ENCODE data around the gene PSMD8.
"Not testable (repeated sequence)": the region's sequence is repeated elsewhere in the genome, so short reads cannot be mapped to it uniquely, and the experiment has no call there.

PSMD8 gene

DNA sequence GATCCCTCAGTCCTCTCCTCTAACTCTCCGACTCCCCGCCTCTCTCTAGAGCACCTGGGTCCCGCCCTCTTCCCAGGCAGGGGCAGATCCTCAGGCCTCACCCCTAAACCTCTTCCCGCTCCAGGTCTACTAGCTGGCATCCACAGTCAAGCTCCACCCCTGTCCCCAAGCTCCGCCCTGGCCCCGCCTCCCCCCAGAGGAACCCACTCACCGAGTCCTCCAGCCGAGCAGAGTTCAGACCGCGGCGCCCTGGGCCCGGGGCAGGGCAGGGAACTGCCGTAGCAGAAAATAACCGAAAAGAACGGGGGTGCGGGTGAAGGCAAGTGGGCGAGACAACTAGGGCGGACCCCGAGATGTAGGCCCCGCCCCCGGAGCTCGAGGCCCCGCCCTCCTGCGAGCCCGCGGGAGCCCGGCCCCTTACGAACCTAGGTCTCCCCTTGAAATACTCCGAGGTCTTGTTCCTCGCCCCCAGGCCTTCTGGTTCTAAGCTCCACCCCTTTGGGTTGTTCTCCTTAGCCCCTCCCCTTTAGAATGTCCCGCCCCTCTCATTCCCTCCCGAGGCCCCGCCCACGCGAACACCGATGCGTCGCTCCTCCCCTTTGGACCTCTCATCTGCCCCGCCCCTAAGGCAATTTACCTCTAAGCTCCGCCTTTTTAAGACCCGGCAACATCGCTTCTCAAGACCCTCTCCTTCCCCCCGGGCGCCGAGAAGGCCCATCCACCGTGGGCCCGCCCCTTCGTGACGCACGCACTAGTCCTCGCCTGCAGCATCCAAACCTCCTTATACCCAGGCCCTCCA, 13.4 kb downstream of the PSMD8 start, which contains the start of gene GGN:
Gene GGN, minus strand, starts transcription at position 485 of the 799 bp plus-strand sequence. CDS start 773 bp downstream, outside the sequence.
- peak; percentile 66 for DNase-seq (ENCODE audit: low read depth)

DNA sequence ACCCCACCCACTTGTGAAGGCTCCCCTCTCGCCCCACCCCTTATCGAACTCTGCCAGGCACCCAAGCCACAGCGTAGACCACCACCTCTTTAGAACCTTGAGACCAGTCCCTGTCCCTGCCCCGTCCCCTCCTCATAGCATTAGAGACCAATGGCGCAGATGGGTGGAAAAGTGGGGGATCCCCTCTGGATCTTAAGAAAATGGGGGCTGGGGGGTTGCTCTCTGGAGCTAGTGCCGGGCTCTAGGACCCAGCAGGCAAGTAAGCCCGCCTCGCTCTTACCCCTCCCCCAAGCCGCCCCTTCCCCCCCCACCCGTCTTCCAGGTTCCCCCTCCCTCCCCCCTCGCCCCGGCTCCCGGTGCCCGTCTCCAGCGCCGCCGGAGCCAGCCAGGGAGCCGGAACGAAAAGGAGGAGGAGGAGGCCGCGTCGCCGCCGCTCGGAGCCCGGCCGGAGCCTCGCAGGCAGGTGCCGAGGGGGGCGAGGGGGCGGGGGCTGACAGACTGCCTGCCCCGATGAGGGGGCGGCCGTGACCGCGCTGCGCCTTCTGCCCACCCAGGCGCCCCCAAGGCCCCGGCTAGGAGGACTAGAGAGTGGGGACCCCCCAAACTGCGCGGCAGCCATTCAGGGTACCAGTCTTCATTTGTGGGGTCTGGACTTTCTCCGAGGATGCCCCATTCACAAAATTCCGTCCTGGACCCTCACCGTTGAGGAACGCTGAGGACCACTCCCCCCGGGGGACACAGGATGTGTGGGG, 14.2 kb downstream of the PSMD8 start, which contains the start of gene SPRED3:
Gene SPRED3, plus strand, starts transcription at position 349 of the 752 bp plus-strand sequence. CDS start 1,606 bp downstream, outside the sequence.
- DNase-seq (ENCODE audit: low read depth), result no peak

DNA sequence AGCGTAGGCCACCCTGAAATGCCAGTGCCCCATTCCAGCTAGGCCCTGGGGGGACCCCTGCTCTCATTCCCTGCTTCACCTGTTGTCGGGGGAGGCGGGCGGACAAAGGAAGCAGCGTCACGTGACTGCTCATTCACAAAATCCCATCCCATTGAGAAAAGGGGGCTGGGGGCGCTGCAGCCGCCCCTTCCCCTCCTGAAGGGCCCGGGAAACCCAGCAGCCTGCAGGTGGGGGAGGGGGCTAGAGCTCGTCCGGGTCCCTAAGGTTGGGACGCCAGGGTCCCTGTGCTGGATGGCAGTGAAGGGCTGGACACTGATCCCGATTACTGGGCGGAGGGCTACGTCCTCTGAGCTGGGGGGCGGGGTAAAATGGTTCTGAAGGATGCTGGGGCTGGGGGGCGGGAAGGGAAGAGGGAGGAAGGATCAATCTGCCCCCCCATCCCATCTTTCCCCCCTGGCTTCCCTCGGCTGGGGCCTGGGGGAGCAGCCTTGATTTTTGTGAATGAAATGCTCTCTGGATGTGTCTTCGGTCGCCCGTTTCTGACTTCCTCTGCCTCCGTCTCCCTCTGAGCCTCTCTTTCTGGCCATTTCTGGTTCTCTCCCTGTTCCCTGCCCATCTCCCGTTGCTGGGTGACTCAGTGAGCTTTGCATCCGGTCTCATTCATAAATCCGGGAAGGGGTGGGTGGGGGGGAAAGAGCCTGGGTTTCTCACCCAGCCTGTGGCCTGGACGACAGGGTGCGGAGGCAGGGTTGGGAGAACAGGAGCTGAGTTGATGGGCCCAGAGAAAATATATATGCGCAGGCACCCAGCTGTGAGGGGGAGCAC, 14.9 kb downstream of the PSMD8 start:
- DNase-seq (ENCODE audit: low read depth), result no peak

DNA sequence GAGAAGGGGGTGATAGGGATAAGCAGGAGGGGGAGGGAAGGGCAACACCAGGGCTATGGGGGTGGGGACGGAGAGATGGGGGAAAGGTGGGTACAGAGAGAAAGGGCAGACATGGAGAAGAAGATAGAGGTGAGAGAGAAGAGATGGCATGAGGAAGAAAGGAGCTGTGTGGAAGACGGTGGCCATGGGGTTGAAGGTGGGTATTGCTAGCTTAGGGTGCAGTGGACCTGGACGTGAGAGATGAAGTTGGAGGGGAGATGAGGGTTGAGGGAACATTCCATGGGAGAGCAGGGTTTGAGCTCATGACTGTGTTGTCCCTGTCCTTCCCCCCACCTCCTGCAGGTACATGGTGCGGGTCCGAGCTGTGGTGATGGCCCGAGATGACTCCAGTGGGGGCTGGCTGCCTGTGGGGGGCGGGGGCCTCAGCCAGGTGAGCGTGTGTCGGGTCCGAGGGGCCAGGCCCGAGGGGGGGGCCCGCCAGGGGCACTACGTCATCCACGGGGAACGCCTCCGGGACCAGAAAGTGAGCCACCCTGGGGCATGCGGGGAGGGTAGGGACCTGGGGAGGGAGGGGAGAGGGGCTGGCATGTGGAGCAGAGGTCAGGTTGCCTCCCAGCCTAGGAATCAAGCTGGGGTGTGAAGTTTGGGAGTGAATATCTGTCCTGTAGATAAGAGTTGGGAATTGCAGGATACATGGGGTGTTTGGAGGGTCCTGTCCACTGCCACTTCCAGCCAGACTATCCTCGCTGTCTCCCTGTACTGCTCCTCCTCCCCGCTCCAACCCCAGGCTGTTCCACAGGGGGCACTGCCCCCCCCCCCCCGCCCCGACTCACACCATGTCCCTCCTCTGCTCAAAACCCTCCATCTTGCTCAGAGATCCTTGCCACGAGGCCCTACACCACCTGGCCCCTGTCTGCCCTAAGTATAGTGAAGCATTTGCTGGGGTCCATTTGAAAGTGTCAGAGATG, 15.9 kb downstream of the PSMD8 start:
- no peak for DNase-seq (ENCODE audit: low read depth)

DNA sequence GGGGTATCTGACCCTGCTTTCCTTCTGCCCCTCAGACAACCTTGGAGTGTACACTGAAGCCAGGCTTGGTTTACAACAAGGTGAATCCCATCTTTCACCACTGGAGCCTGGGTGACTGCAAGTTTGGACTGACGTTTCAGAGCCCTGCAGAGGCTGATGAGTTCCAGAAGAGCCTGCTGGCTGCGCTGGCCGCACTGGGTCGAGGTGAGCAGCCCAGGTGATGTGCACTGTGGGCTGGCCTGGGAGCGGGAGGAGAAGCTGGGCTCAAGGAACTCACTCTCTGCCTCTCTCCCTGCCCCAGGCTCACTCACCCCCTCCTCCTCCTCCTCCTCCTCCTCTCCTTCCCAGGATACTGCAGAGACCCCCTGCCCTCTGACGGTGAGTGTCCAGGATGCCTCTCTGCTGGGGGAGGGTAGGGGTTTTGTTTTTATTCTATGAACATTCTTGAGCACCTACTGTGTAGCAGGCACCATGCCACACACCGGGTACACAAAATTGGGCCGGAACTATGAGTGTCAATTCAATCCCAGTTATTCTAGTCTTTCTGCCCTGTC, 17.6 kb downstream of the PSMD8 start:
- no peak for DNase-seq (ENCODE audit: low read depth)

DNA sequence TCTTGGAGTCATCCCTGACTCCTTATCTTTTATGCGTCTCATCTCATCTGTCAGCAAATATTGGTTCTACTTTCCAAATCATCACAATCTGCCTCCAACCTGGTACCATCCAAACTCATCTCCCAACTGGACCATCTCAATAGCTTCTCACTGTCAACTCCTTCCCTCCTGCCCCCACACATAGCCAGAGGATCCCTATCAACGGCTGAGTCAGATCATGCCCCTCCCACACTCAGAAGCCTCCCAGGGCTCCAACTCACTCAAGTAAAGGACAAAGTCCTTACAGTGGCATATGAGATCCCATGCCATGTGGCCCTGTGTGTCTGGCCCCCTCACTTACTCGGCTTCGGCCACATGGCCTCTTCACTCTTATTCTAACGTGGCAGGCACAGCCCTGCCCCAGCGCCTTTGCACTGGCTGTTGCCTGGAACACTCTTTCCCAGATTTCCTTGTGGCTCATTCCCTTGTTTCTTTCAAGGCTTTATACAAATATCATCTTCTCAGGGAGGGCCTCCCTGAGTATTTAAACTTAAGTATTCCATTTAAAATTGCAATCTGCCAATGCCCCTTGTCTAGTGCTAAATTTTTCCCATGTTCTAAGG, 18.4 kb downstream of the PSMD8 start:
- DNase-seq (ENCODE audit: low read depth), result no peak

DNA sequence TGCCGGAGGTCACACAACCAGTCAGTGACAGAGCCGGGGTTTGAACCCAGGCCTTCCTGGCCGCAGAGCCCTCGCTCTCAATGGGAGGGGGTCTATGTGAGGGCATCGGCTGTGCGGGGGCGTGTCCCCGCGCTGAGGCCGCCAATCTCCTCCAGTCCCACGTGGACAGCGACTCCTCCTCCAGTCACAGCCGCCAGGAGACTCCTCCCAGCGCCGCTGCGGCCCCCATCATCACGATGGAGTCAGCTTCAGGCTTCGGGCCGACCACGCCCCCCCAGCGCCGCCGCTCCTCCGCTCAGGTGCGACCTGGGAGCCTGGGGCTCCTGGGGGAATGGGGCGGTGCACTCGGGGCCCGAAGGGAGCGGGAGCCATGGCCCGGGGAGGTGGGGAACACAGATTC, 20.1 kb downstream of the PSMD8 start:
- DNase-seq (ENCODE audit: low read depth), result peak; percentile 60

DNA sequence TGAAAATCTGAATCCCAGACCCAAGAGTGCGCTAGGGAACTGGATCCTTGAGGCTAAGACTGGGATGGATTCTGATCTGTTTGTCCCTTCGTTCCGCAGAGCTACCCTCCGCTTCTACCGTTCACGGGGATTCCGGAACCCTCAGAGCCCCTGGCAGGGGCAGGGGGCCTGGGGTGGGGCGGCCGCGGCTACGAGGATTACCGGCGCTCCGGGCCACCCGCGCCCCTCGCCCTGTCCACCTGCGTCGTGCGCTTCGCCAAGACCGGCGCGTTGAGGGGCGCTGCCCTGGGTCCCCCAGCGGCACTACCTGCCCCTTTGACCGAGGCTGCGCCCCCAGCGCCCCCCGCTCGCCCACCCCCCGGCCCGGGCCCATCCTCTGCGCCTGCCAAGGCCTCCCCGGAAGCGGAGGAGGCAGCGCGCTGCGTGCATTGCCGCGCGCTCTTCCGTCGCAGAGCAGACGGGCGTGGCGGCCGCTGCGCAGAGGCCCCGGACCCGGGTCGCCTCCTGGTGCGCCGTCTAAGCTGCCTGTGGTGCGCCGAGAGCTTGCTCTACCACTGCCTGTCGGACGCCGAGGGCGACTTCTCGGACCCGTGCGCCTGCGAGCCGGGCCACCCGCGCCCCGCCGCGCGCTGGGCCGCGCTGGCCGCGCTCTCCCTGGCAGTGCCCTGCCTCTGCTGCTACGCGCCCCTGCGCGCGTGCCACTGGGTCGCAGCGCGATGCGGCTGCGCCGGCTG, 21.2 kb downstream of the PSMD8 start:
- no peak for DNase-seq (ENCODE audit: low read depth)

DNA sequence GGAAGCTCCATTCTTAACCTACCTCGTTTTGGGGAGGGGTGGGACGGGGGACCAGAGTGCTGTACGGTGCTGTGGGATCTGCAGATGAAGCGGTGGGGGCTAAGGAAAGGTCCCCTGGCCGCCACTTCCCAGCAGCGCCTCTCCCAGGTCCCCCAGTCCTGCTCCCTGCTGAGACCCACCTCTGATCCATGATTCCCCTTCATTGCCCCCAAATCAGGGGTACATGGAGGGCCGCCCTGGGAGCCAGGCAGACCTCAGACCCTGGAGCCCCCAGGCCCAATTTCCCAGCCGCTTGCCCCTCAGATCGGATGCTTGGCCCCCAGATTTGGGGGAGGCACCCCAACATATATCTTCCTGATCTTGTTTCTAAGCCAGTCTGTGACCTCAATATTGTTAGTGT, 24.7 kb downstream of the PSMD8 start:
- DNase-seq (ENCODE audit: low read depth), result no peak

DNA sequence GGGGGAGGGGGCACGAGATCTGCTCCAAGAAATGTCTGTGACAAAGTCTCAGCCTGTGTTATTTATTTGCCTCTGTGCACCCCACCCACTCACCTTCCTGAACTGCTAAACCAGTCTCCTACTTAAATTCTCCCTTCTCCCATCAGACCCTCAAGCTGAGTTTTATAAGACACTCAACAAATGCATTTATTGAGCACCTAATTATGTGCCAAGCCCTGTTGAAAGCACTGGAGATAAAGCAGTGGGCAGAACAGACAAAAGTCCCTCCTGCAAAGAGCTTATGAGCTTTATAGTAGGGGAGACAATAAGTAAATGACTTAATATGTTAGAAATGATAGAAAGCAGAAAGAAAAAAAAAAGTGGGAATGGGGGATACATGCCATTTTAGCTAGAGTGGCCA, 25.2 kb downstream of the PSMD8 start:
- DNase-seq (ENCODE audit: low read depth), result no peak

DNA sequence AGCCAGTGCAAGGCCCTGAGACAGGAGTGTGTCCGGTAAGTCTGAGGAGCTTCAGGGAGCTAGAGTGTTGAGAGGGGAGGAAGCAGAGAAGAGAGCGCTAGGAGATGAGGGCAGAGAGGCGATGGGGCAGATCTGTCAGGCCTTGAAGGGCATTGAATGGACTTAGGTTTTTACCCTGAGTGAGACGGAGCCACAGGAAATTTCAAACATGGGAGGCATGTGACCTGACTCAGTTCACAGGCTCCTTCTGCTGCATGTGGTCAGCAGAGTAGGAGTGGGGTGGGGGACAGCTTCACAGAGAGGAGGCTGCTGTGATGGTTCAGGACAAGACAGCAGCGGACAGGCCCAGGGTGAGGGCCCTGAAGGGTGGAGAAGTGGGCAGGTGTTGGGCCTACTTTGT, 26.0 kb downstream of the PSMD8 start:
- DNase-seq (ENCODE audit: low read depth), result no peak

DNA sequence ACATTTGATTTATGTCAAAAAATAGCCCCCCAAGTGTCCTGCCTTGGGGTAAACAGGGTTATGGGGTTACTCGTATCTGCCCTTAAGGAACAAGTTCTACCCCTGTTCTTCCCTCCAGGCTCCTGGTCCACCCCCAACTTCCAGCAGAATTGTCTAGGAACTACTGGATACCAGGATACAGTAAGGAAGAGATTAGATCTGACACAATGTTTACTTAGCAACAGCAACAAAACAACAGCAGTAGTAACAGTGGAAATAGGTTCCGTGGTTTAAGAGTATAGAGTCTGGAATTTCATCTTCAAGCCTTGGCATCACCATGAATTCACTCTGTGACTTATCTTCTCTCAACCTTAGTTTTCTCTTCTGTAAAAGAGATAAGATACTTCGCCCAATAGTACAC, 26.8 kb downstream of the PSMD8 start:
- no peak for DNase-seq (ENCODE audit: low read depth)

DNA sequence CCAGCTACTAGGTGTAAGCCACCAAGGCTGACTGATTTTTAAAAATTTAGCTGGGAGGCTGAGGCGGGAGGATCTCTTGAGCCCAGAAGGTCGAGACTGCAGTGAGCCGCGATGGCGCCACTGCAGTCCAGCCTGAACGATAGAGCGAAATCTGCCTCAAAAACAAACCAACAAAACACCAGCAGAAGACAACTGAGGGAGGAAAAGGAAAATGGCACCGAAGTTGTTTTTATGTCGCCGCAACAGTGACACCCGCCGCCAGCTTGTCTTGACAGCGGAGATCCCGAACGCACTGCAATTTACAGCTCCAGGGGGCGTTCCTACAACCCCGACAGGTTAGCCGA, 28.2 kb downstream of the PSMD8 start:
- DNase-seq (ENCODE audit: low read depth), result no peak

DNA sequence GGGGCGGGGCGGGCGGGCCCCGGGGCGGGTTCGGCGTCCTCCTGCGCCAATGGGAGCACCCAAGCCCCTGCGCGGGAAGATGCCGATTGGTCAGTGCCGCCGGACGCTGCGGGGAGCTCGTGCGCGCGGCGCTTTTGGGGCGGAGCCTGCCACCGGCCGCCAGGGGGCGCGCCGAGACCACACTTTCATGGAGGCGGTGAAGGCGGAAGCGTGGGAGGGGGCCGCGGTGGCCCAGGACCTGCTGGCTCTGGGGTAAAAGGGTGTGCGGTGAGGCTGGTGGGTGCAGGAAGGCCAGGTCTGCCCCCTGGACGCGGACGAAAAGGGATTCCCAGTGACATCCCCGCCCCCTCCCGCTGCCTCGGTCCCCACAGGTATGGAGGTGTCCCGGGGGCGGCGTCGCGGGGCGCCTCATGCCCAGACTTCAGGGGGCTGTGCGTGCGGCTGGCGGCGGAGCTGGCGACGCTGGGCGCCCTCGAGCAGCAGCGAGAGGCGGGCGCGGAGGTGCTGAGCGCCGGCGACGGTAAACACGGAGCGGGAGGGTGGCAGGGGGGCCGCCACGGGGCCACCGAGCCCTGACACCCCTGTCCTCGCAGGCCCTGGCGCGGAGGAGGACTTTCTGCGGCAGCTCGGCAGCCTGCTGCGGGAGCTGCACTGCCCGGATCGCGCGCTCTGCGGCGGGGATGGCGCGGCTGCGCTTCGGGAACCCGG, 28.8 kb downstream of the PSMD8 start, which contains the start of gene FAM98C:
Gene FAM98C, plus strand, starts transcription at position 127 of the 708 bp plus-strand sequence. Its CDS starts 61 bp downstream, at position 188.
- peak; percentile 97 for DNase-seq (ENCODE audit: low read depth)

DNA sequence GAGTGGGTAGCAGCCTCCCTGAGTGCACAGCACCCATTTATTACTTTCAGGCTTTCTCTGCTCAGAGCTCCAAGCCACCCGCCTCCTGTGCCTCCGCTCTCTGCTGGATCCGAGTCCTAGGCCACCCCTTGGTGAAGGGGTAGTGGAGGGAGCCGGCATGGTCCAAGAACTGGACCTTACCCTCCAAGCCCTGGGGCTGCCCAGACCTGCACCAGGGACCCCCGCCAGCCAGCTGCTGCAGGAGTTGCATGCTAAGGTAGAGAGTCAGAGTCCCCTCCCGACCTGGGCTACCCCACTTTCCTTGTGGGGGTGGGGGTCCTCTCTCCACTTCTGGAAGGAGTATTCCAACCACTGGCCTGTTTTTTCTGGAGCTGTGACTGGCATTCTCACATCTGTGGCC, 30.5 kb downstream of the PSMD8 start:
- DNase-seq (ENCODE audit: low read depth), result no peak

DNA sequence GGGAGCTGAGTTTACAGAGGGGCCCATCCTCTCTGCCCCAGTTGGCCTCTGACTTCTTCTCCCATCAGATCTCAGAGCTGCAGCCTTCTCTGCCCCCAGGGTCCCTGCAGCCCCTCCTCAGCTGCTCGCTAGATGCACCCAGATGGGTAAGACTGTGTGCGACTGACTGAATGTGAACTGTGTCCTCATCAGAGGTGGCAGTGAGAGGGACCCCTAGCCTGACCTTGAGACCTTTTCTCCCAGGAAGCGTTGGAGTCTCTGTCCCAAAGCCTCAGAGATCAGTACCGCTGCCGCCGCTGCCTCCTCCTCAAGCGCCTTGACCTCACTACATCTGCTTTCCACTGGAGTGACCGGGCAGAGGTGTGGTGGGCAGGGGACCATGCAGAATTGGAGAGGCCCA, 30.9 kb downstream of the PSMD8 start:
- DNase-seq (ENCODE audit: low read depth), result no peak

DNA sequence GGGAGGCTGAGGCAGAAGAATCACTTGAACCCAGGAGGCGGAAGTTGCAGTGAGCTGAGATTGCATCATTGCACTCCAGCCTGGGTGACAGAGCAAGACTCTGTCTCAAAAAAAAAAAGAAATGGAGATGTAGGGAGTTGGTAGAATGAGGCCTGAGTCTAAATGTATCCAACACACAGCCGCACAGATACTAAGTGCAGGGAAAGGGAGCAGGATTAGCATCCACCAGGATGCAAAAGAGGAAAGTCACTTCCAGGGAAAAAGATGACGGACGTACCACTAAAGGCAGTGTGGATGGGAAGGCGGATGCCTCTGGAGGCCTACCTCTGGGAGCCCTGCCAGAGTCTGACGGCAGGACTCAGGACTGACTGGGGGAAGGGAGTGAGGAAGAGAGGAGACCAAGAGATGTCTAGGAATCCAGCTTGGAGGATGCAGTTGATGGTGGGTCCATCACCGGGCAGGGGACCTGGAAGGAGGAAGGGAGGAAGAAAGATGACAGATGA, 35.3 kb downstream of the PSMD8 start:
- no peak for DNase-seq (ENCODE audit: low read depth)

DNA sequence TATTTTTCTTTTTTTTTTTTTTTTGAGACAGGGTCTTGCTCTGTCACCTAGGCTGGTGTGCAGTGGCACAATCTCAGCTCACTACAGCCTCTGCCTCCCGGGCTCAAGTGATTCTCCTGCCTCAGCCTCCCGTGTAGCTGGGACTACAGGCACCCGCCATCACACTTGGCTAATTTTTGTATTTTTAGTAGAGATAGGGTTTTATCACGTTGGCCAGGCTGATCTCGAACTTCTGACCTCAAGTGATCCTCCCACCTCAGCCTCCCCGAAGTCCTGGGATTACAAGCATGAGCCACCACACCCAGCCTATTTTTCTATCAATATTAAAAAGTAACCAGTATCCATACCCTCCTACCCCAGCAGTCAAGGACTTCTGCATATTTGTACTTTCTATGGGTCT, 36.0 kb downstream of the PSMD8 start:
- not testable (repeated sequence) for DNase-seq (ENCODE audit: low read depth)

All from activated T-helper 9 cell treated with anti-CD3 and anti-CD28 coated beads, Interleukin-2, amount 50 U/mL, for 16 hours (primary cell).